GM12865 (cell line): ENCODE measurements around the gene SLC25A48.
"Not testable (repeated sequence)": the region's sequence is repeated elsewhere in the genome, so short reads cannot be mapped to it uniquely, and the experiment has no call there.

ENCODE experiments used
- DNase-seq: peaks from one replicate; pipeline ENCODE4 v3.0.0; 2010; ENCODE audit warnings: low read depth
- H3K4me3 ChIP-seq: 2 replicates; pipeline ENCODE4 v1.5.1; 2011; ENCODE audit warnings: mild to moderate bottlenecking, low read depth, low read length, control low read depth
- TF ChIP-seq, protein P1 (sequence below): IDR thresholded peaks from 2 replicates; pipeline ENCODE4 v1.5.1; 2011; ENCODE audit warnings: low read length, control low read depth, low read depth, inconsistent platforms; ENCODE audit not compliant: insufficient read depth; ENCODE audit errors: missing control alignments

Gene SLC25A48

DNA sequence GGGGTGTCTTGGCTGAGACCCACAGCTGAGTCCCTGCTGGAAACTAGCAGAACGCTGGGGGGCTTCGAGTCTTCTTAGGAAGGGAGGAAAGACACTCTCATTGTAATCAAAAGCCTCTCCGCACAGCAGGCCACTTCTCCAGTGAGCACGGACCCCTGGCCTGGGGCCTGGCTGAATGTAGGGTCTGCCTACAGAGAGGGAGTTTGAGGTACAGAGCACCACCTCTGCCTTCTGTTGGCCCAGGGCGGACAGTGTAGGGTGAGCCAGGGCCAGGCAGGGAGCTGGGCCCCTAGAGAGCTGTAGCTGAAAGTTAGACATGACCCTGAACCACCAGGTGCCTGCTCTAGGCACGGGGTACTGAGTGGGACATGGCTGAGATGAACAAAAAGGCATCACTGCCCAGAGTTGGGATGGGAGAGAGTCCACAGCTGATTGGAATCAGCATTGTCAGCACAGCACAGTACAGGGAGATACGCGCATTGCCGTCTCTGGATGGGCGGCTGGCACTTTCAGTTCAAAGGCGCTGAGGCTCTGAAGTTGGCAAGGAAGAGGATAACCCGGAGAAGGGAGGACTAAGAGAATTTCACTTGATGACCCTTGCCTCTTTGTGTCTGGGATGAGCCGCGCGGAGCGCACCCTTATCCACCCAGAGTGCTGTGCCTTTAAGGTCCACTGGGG lies 363 bp upstream of the SLC25A48 start:
- no peak overlapping the region for H3K4me3 ChIP-seq
- no peak for DNase-seq
- TF ChIP-seq, protein P1, sequence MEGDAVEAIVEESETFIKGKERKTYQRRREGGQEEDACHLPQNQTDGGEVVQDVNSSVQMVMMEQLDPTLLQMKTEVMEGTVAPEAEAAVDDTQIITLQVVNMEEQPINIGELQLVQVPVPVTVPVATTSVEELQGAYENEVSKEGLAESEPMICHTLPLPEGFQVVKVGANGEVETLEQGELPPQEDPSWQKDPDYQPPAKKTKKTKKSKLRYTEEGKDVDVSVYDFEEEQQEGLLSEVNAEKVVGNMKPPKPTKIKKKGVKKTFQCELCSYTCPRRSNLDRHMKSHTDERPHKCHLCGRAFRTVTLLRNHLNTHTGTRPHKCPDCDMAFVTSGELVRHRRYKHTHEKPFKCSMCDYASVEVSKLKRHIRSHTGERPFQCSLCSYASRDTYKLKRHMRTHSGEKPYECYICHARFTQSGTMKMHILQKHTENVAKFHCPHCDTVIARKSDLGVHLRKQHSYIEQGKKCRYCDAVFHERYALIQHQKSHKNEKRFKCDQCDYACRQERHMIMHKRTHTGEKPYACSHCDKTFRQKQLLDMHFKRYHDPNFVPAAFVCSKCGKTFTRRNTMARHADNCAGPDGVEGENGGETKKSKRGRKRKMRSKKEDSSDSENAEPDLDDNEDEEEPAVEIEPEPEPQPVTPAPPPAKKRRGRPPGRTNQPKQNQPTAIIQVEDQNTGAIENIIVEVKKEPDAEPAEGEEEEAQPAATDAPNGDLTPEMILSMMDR = peak; percentile 70

- TF ChIP-seq, protein P1 = no peak
- no peak for DNase-seq
- no peak overlapping the region for H3K4me3 ChIP-seq
Observed at GRCh38 chr5:135835766-135836165, 1.3 kb downstream of the SLC25A48 start.

DNA sequence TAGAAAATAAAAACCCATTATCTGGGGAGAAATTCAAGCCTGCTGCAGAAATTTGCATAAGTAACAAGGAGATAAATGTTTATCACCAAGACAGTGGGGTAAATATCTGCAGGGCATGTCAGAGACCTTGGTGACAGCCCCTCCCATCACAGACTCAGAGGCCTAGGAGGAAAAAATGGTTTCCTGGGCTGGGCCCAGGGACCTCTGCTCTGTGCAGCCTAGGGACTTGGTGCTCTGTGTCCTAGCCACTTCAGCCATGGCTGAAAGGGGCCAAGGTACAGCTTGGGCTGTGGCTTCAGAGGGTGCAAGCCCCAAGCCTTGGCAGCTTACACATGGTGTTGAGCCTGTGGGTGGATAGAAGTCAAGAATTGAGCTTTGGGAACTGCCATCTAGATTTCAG lies 3.9 kb downstream of the SLC25A48 start:
- H3K4me3 ChIP-seq, DNase-seq: not testable (repeated sequence)

- no peak overlapping the region for H3K4me3 ChIP-seq
- no peak for DNase-seq
- TF ChIP-seq, protein P1 = no peak
Observed at GRCh38 chr5:135839566-135839965, 5.1 kb downstream of the SLC25A48 start.

DNA sequence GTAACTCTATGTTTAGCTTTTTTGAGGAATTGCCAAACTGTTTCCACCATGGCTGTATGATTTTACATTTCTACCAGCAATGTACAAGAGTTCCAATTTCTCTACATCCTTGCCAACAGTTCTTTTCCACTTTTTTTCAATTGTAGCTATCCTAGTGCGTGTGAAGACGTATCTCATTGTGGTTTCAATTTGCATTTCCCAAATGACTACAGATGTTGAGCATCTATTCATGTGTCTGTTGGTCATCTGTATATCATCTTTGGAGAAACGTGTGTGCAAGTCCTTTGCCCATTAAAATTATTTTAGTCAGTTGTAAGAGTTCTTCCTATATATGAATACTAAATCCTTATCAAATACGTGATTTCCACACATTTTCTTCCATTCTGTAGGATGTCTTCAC lies 6.5 kb downstream of the SLC25A48 start:
- no peak for DNase-seq
- TF ChIP-seq, protein P1 = no peak
- no peak overlapping the region for H3K4me3 ChIP-seq

- TF ChIP-seq, protein P1 = no peak
- DNase-seq = no peak
- H3K4me3 ChIP-seq = no peak overlapping the region
Observed at GRCh38 chr5:135842737-135843136, 8.3 kb downstream of the SLC25A48 start.

- DNase-seq = no peak
- TF ChIP-seq, protein P1 = no peak
- H3K4me3 ChIP-seq = no peak overlapping the region
Observed at GRCh38 chr5:135843571-135844337, 9.3 kb downstream of the SLC25A48 start.
